ENCODE results near the gene ELANE.

DNA sequence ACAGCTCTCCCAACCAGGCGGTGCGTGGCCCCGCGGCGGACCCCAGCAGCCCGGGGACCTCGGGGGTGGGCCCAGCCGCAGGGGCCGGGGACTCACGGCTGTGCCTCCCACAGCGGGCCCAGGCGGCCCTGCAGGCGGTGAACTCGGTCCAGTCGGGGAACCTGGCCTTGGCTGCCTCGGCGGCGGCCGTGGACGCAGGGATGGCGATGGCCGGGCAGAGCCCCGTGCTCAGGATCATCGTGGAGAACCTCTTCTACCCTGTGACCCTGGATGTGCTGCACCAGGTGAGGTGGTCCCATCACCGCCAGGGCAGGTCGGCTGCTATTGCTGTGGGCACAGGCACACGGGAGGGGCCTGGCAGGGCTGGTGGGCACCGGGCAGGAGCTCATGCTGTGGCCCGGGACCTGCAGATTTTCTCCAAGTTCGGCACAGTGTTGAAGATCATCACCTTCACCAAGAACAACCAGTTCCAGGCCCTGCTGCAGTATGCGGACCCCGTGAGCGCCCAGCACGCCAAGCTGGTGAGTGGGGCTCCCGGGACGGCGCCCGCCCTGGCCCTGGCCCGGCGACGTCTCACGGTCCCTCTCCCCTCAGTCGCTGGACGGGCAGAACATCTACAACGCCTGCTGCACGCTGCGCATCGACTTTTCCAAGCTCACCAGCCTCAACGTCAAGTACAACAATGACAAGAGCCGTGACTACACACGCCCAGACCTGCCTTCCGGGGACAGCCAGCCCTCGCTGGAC, 47.5 kb upstream of the ELANE start:
- TF ChIP-seq FOXA1 (IDR thresholded peaks at IDR 0.05), result no peak
- TF ChIP-seq SP1 (IDR thresholded peaks at IDR 0.05), result no peak
- TF ChIP-seq SUZ12 (IDR thresholded peaks at IDR 0.05), result no peak
- no peak for TF ChIP-seq ELF4 (IDR thresholded peaks at IDR 0.05)
- no peak for TF ChIP-seq BHLHE40 (IDR thresholded peaks at IDR 0.05; ENCODE audit: borderline replicate concordance)
- no peak for TF ChIP-seq ZNF384 (IDR thresholded peaks at IDR 0.05)
- TF ChIP-seq CTBP1 (IDR thresholded peaks at IDR 0.05; ENCODE audit: borderline replicate concordance), result no peak
- no peak for TF ChIP-seq FOXK2 (IDR thresholded peaks at IDR 0.05)
- no peak for TF ChIP-seq FOXM1 (IDR thresholded peaks at IDR 0.05; ENCODE audit: borderline replicate concordance)
